DOHH2 (cell line): Measurements from ENCODE around the gene MRPS34.

Experiments
- H3F3A ChIP-seq: fragments of 200-600 bp; sonication (generic), shearing (Covaris generic); 2 replicates; pipeline ENCODE4 v1.6.0; 2016; ENCODE audit warnings: antibody characterized with exemption, mild to moderate bottlenecking; ENCODE audit not compliant: control insufficient read depth, insufficient read depth
- H3K27ac ChIP-seq: fragments of 200-600 bp; sonication (generic); 2 replicates; pipeline ENCODE4 v1.5.1; 2014; ENCODE audit warnings: low read depth, mild to moderate bottlenecking, low read length, moderate library complexity
- H3K27me3 ChIP-seq: fragments of 200-600 bp; sonication (generic); 2 replicates; pipeline ENCODE4 v1.6.1; 2014; ENCODE audit warnings: mild to moderate bottlenecking, low read length, mixed read lengths; ENCODE audit not compliant: control insufficient read depth
- H3K36me3 ChIP-seq: fragments of 200-600 bp; sonication (generic); 2 replicates; pipeline ENCODE4 v1.6.1; 2014; ENCODE audit warnings: mild to moderate bottlenecking, low read length, moderate library complexity, mixed read lengths; ENCODE audit not compliant: control insufficient read depth
- H3K4me1 ChIP-seq: fragments of 200-600 bp; sonication (generic); 2 replicates; pipeline ENCODE4 v1.6.1; 2014; ENCODE audit warnings: mild to moderate bottlenecking, low read length, mixed read lengths; ENCODE audit not compliant: control insufficient read depth
- H3K4me2 ChIP-seq: fragments of 200-600 bp; sonication (generic); 2 replicates; pipeline ENCODE4 v1.6.0; 2014; ENCODE audit warnings: mild to moderate bottlenecking, low read length, moderate library complexity
- H3K4me3 ChIP-seq: fragments of 200-600 bp; sonication (generic); 2 replicates; pipeline ENCODE4 v1.5.1; 2014; ENCODE audit warnings: mild to moderate bottlenecking, low read length, mixed read lengths
- H3K79me2 ChIP-seq: fragments of 200-600 bp; sonication (generic); 2 replicates; pipeline ENCODE4 v1.6.1; 2014; ENCODE audit warnings: mild to moderate bottlenecking, low read length, mixed read lengths; ENCODE audit not compliant: control insufficient read depth
- H3K9me2 ChIP-seq: fragments of 200-600 bp; sonication (generic); replicated peaks from 2 replicates; pipeline ENCODE4 v1.6.1; 2014; ENCODE audit warnings: mild to moderate bottlenecking, low read length, mixed read lengths; ENCODE audit not compliant: control insufficient read depth
- H3K9me3 ChIP-seq: fragments of 200-600 bp; sonication (generic); 2 replicates; pipeline ENCODE4 v1.6.1; 2014; ENCODE audit warnings: antibody characterized with exemption, low read length, mixed read lengths; ENCODE audit not compliant: control insufficient read depth, insufficient read depth
- H4K20me1 ChIP-seq: fragments of 200-600 bp; sonication (generic); 2 replicates; pipeline ENCODE4 v1.6.0; 2014; ENCODE audit warnings: low read depth, mild to moderate bottlenecking, antibody characterized with exemption, low read length, moderate library complexity; ENCODE audit not compliant: control insufficient read depth, insufficient read depth
- EZH2phosphoT487 ChIP-seq: fragments of 200-600 bp; sonication (generic); IDR thresholded peaks from 2 replicates; pipeline ENCODE4 v1.6.1; 2017; ENCODE audit warnings: borderline replicate concordance, mild to moderate bottlenecking, antibody characterized with exemption, low read length, moderate library complexity, mixed read lengths
- TF ChIP-seq, protein P1 (sequence below): fragments of 200-600 bp; sonication (generic); IDR thresholded peaks from one replicate; pipeline ENCODE4 v1.5.1; 2014; ENCODE audit warnings: antibody characterized with exemption, mild to moderate bottlenecking, low read depth, low read length; ENCODE audit not compliant: poor library complexity, severe bottlenecking

Gene MRPS34

DNA sequence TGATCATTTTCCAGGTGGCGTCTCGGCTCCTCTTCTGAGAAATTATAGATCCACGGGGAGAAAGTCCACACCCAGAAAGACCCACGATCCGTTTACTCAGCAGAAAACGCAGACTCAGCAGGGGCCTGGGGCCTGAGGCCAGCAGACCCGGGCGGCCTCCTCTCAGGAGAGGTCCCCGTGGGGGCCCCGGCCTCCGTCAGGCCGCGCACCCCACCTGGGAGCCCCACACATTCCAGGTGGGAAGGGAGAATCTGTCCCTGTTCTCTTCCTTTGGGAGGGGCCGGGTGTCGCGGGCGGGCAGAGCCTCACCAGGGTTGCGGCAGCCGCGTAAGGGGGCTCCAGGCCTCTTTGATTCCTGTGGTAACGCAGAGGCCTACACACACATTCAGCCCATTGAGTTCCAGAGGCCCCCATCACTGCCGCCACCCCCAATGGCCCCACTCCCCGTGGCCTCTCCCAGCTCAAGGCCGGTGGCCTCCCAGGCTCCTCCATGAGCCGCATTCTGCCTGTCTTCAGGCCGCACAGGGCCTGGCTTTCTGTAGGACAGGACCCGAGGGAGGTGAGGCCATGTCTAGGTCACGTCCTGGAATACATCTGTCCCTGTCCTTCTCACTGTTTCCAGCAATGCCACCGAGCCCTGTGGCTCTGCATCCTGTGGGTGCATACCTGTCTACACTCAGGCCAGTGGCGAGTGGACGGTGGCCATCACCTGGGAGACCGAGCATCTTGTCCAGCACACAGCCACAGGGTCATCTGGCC lies 22.2 kb upstream of the MRPS34 start:
- no peaks in the 10 kb centered on the region for H3K9me2 ChIP-seq
- no peaks in the 10 kb centered on the region for H3K79me2 ChIP-seq
- no peak for TF ChIP-seq EZH2phosphoT487
- TF ChIP-seq, protein P1, sequence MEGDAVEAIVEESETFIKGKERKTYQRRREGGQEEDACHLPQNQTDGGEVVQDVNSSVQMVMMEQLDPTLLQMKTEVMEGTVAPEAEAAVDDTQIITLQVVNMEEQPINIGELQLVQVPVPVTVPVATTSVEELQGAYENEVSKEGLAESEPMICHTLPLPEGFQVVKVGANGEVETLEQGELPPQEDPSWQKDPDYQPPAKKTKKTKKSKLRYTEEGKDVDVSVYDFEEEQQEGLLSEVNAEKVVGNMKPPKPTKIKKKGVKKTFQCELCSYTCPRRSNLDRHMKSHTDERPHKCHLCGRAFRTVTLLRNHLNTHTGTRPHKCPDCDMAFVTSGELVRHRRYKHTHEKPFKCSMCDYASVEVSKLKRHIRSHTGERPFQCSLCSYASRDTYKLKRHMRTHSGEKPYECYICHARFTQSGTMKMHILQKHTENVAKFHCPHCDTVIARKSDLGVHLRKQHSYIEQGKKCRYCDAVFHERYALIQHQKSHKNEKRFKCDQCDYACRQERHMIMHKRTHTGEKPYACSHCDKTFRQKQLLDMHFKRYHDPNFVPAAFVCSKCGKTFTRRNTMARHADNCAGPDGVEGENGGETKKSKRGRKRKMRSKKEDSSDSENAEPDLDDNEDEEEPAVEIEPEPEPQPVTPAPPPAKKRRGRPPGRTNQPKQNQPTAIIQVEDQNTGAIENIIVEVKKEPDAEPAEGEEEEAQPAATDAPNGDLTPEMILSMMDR = no peak
- no peaks in the 10 kb centered on the region for H3K36me3 ChIP-seq
- no peaks in the 10 kb centered on the region for H4K20me1 ChIP-seq
- H3K4me1 ChIP-seq = no peaks in the 10 kb centered on the region
- H3K27ac ChIP-seq = no peak overlapping the region
- peaks cover 5% of the 10 kb centered on the region; the same call in 1 of the 2 replicates for H3K9me3 ChIP-seq
- no peaks in the 10 kb centered on the region for H3F3A ChIP-seq
- no peak overlapping the region for H3K4me3 ChIP-seq
- H3K4me2 ChIP-seq = no peak overlapping the region
- no peaks in the 10 kb centered on the region for H3K27me3 ChIP-seq

DNA sequence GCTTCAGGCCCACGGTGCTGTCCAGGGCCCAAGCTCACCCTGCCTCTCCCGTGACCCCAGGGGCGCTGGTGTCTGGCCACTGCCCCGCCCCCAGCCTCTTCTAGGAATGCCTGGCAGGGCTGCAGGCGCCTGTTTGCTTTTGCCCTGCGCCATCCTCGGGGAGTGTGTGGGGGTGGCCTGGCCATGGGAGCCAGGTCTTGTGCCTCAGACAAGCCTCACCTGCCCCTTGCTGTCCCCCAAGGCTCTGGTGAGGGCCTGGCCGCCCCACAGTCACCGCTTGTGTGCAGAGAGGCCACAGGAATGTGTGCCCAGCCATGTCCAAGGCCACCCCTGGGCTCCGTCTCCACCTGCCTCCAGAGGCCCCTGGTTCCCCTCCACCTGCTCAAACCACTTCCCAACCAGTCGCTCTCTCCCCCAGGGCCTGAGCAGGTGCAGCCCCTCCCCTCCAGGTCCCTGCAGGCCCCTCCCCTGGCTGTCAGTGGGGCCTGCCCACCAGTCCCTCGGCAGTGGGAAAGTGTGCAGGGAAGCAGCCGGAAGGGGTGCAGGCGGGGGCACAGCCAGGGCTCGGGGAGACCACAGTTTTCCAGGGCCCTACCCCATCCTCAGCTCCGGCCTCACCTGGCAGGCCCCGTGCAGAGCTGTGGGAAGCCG lies 21.4 kb upstream of the MRPS34 start:
- Histone ChIP-seq H4K20me1 (no peaks in the 10 kb centered on the region), H3K4me3 (no peak overlapping the region), H3K9me3 (peaks cover 5% of the 10 kb centered on the region; the same call in 1 of the 2 replicates), H3K27ac (no peak overlapping the region), H3K9me2 (no peaks in the 10 kb centered on the region), H3K79me2 (no peaks in the 10 kb centered on the region), H3K4me1 (no peaks in the 10 kb centered on the region), H3F3A (no peaks in the 10 kb centered on the region), H3K4me2 (no peak overlapping the region), H3K27me3 (no peaks in the 10 kb centered on the region), H3K36me3 (no peaks in the 10 kb centered on the region; the same call in 1 of the 2 replicates)
- TF ChIP-seq EZH2phosphoT487 = no peak
- TF ChIP-seq, protein P1 = no peak

DNA sequence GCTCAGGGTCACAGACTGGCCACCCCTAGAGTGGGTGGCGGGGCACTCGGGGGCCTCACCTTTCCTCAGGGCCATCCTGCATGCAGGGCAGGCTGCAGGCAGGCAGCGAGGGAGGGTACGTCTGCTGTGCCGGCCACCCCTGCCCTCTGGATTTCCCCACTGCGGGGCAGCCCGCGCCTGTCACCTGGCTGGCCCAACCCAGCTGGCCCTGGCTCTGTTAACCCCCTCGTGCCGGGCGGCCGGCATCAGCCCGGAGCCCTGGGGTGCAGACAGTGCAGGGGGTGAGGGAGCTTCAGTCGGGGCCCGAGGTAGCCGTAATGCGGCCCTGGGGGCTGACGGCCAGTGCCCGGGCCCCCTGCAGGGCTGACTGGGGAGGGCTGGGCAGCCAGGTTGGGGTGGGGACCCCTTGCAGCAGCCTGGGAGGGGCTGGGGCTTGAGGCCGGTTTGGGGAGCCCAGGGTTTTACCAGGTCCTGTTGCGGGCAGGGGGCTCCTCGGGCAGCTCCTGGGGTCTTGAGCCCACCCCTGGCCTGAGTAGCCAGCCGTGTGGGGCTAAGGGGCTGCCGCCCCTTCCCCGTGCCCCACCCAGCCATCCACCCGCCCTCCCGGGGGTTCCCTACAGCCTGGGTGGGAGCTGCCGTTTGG lies 20.8 kb upstream of the MRPS34 start, which contains the start of gene IGFALS:
Gene IGFALS, minus strand, starts transcription at position 128 of the 643 bp plus-strand sequence. Its CDS starts 53 bp downstream, at position 75.
- Histone ChIP-seq H4K20me1 (no peaks in the 10 kb centered on the region), H3K36me3 (peaks cover 4% of the 10 kb centered on the region; the same call in 1 of the 2 replicates)

More for the DNA sequence above, 20.8 kb upstream of the MRPS34 start, which contains the start of gene IGFALS:
- no peak within 1 kb of the TSS for H3K4me3 ChIP-seq
- TF ChIP-seq, protein P1 = no peak
- TF ChIP-seq EZH2phosphoT487 = no peak
- no peaks in the 10 kb centered on the region for H3K4me1 ChIP-seq
- no peaks in the 10 kb centered on the region for H3K79me2 ChIP-seq
- H3K4me2 ChIP-seq = no peak within 1 kb of the TSS
- H3K9me3 ChIP-seq = peaks cover 5% of the 10 kb centered on the region; the same call in 1 of the 2 replicates
- H3K9me2 ChIP-seq = no peaks in the 10 kb centered on the region
- H3K27ac ChIP-seq = no peak within 1 kb of the TSS
- no peaks in the 10 kb centered on the region for H3F3A ChIP-seq
- no peaks in the 10 kb centered on the region for H3K27me3 ChIP-seq
